Uterus (tissue), 2 donors: ENCODE data around the gene CCL8.

Experiments
- CTCF ChIP-seq, 4 experiments: fragments of 200-600 bp in 2 of 4; fragments of 450-650 bp in 2 of 4; sonication (generic) in 2 of 4; IDR thresholded peaks; one replicate each; pipeline ENCODE4 v1.5.1; 2016 to 2019; ENCODE audit warnings: antibody characterized with exemption in 4 of 4, mild to moderate bottlenecking in 2 of 4, moderate library complexity in 1 of 4
- POLR2A ChIP-seq, 2 donors: fragments of 450-650 bp; IDR thresholded peaks; one replicate each; pipeline ENCODE4 v1.6.1; 2016; ENCODE audit warnings: antibody characterized with exemption in 2 of 2, mild to moderate bottlenecking in 1 of 2, moderate library complexity in 1 of 2

- TF ChIP-seq CTCF (IDR thresholded peaks at IDR 0.05) (no peak), POLR2A (IDR thresholded peaks at IDR 0.05) (no peak)
These were observed 33.9 kb upstream of the CCL8 start, which contains the start of gene CCL11 for GRCh38 chr17:34285286-34285792.
